ENCODE data around the gene GAS1.

DNA sequence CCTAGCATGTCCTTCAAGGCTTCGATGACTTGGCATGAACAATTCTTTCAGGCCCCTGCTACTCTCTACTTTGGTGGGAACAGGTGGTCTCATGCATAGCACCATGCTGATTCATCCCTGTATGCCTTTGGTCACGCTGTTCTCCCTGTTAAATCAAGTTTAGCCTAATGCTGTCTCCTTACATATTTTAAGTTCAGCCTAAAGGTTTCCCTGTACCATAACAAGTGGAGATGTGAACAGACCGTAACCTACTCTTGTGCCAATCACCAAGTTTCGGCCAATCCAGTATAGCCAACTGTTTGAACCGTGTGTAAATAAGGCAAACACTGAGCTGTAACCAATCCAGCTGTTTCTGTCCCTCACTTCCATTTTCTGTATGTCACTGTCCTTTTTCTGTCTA is 8.0 kb downstream of the GAS1 start:
- TF ChIP-seq, protein P1, sequence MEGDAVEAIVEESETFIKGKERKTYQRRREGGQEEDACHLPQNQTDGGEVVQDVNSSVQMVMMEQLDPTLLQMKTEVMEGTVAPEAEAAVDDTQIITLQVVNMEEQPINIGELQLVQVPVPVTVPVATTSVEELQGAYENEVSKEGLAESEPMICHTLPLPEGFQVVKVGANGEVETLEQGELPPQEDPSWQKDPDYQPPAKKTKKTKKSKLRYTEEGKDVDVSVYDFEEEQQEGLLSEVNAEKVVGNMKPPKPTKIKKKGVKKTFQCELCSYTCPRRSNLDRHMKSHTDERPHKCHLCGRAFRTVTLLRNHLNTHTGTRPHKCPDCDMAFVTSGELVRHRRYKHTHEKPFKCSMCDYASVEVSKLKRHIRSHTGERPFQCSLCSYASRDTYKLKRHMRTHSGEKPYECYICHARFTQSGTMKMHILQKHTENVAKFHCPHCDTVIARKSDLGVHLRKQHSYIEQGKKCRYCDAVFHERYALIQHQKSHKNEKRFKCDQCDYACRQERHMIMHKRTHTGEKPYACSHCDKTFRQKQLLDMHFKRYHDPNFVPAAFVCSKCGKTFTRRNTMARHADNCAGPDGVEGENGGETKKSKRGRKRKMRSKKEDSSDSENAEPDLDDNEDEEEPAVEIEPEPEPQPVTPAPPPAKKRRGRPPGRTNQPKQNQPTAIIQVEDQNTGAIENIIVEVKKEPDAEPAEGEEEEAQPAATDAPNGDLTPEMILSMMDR (IDR thresholded peaks at IDR 0.05 in 2 of 3, conservative IDR thresholded peaks at IDR 0.05 in 1 of 3; ENCODE audit: control insufficient read depth in 2 of 3, extremely low read depth in 1 of 3, insufficient read depth in 1 of 3, low read depth in 3 of 3, low read length in 3 of 3): no peak
- TF ChIP-seq EP300 (IDR thresholded peaks at IDR 0.05; ENCODE audit: borderline replicate concordance in 1 of 2, control insufficient read depth in 1 of 2, low read depth in 2 of 2, low read length in 2 of 2) (no peak), NR2C2 (IDR thresholded peaks at IDR 0.05; ENCODE audit: borderline replicate concordance, control insufficient read depth, insufficient read length, low read depth) (no peak), CHD2 (IDR thresholded peaks at IDR 0.05; ENCODE audit: borderline replicate concordance, low read depth, low read length) (no peak), POLR2A (IDR thresholded peaks at IDR 0.05; ENCODE audit: low read depth, low read length) (no peak), SMC3 (IDR thresholded peaks at IDR 0.05; ENCODE audit: borderline replicate concordance, low read length) (no peak)
